ENCODE results near the gene SPOCK1. TPM values are rescaled to one million over a fixed set of nuclear protein-coding genes. Genes with fewer than 3 reads are reported as not detected.

SPOCK1 gene
- polyA plus RNA-seq, 2 of the 4 experiments (the other 2 are of a cell fraction) = 28.9 to 40.8 TPM

- FAIRE-seq (no peak), ATAC-seq (no peak), DNase-seq (ENCODE audit: low read depth in 1 of 2, low spot score in 1 of 2) (no peak)
- TF ChIP-seq BHLHE40 (IDR thresholded peaks at IDR 0.05; ENCODE audit: low read depth, low read length) = no peak
- Histone ChIP-seq H3K27ac (no peak overlapping the region), H3K4me2 (no peak overlapping the region), H3K9me3 (no peaks in the 10 kb centered on the region), H3K4me1 (0 out of 3 replicates have a peak, but pooled peaks cover 4% of the 10 kb centered on the region), H3K4me3 (no peak overlapping the region)
- ChIA-PET CTCF (interaction anchor here (0.7 kb wide), 1 partner anchor 13 kb away, joined by 3 read pairs; no protein-coding TSS in a partner anchor), POLR2A (no interaction called here)
- WGBS (ENCODE audit: missing lambda C conversion rate) = 71% methylated on average over 15 of the region's 15 CpGs
Measured at GRCh38 chr5:137370096-137371071, 128.7 kb downstream of the SPOCK1 start.

GRCh38 chr5:137368651-137369050, 130.5 kb downstream of the SPOCK1 start:
- Histone ChIP-seq H3K4me1 (peaks cover 4% of the 10 kb centered on the region; the same call in 1 of the 3 replicates), H3K4me2 (no peak overlapping the region), H3K4me3 (no peak overlapping the region), H3K27ac (no peak overlapping the region), H3K9me3 (no peaks in the 10 kb centered on the region)
- ChIA-PET POLR2A (no interaction called here), CTCF (interaction anchor here (1.6 kb wide), 1 partner anchor 24 kb away, joined by 4 read pairs; no protein-coding TSS in a partner anchor)
- WGBS (ENCODE audit: missing lambda C conversion rate) = 59% methylated on average over 5 of the region's 6 CpGs
- FAIRE-seq (no peak), DNase-seq (ENCODE audit: low read depth in 1 of 2, low spot score in 1 of 2) (no peak), ATAC-seq (no peak)
- no peak for TF ChIP-seq RFX5 (IDR thresholded peaks at IDR 0.05)
- no peak for TF ChIP-seq MAX (IDR thresholded peaks at IDR 0.05)
- TF ChIP-seq BHLHE40 (IDR thresholded peaks at IDR 0.05; ENCODE audit: low read depth, low read length) = no peak
- no peak for TF ChIP-seq ZSCAN20 (CRISPR knock-in tag; IDR thresholded peaks at IDR 0.05)
- TF ChIP-seq HES2 (IDR thresholded peaks at IDR 0.05) = no peak
- no peak for TF ChIP-seq ELK1 (IDR thresholded peaks at IDR 0.05; ENCODE audit: low read depth, low read length)
- TF ChIP-seq ZC3H11A (IDR thresholded peaks at IDR 0.05) = no peak
- TF ChIP-seq ZNF302 (CRISPR knock-in tag; IDR thresholded peaks at IDR 0.05) = no peak
- TF ChIP-seq KDM5A (IDR thresholded peaks at IDR 0.05) = no peak
- no peak for TF ChIP-seq E2F6 (IDR thresholded peaks at IDR 0.05; ENCODE audit: borderline replicate concordance, low read depth)
- TF ChIP-seq TFCP2L1 (CRISPR knock-in tag; IDR thresholded peaks at IDR 0.05) = no peak
- TF ChIP-seq JUN (IDR thresholded peaks at IDR 0.05) = no peak
- no peak for TF ChIP-seq CHD4 (IDR thresholded peaks at IDR 0.05; ENCODE audit: borderline replicate concordance)
- no peak for TF ChIP-seq KDM1A (IDR thresholded peaks at IDR 0.05; ENCODE audit: low read depth)
- no peak for TF ChIP-seq REST (IDR thresholded peaks at IDR 0.05)
- TF ChIP-seq CBX8 (IDR thresholded peaks at IDR 0.05) = no peak
- no peak for TF ChIP-seq USF2 (IDR thresholded peaks at IDR 0.05)
- TF ChIP-seq HOXB13 (CRISPR knock-in tag; IDR thresholded peaks at IDR 0.05; ENCODE audit: low read depth) = no peak
